Panc1 (cell line): ENCODE results near the gene RABL3. TPM values are rescaled to one million over a fixed set of nuclear protein-coding genes. Genes with fewer than 3 reads are reported as not detected.

Source experiments
- ATAC-seq: fragments of 200-7000 bp; cut with Tn5 transposase; 2 replicates; pipeline ENCODE4 v1.9.1; 2020; ENCODE audit warnings: mild to moderate bottlenecking, moderate library complexity
- BruUV-seq: library from RNA; stranded (reverse); fragments of 400-500 nt; replicated peaks from 2 replicates; lab custom pipeline; 2021; lab: Mats Ljungman, UMichigan
- CTCF ChIA-PET: fragments of 300-600 bp; sonication (Branson Sonifier 250); formaldehyde crosslinking; loops from one replicate; lab custom pipeline; 2022; ENCODE audit warnings: antibody characterized with exemption; lab: Charles Lee
- POLR2A ChIA-PET: fragments of 300-600 bp; sonication (Branson Sonifier 250); formaldehyde crosslinking; loops from one replicate; lab custom pipeline; 2022; ENCODE audit warnings: antibody characterized with exemption; lab: Charles Lee
- DNase-seq: peaks from one replicate; pipeline ENCODE4 v3.0.0-alpha.2; 2010; ENCODE audit warnings: low read depth, low spot score
- H3K27ac ChIP-seq: 2 replicates; pipeline ENCODE4 v1.5.1; 2011; ENCODE audit warnings: mild to moderate bottlenecking, low read length, inconsistent platforms
- H3K27me3 ChIP-seq: fragments of 200-500 bp; sonication (Bioruptor generic); 2 replicates; pipeline ENCODE4 v1.6.0; 2014; ENCODE audit warnings: low read length, inconsistent platforms; ENCODE audit not compliant: control insufficient read depth, insufficient read depth
- H3K36me3 ChIP-seq: fragments of 200-500 bp; sonication (Bioruptor generic); 2 replicates; pipeline ENCODE4 v1.5.1; 2014; ENCODE audit warnings: inconsistent platforms, mild to moderate bottlenecking, low read length, moderate library complexity; ENCODE audit not compliant: control insufficient read depth, insufficient read depth
- H3K4me1 ChIP-seq: 2 replicates; pipeline ENCODE4 v1.5.1; 2011; ENCODE audit warnings: inconsistent platforms, mild to moderate bottlenecking, low read length, moderate library complexity; ENCODE audit not compliant: control insufficient read depth, insufficient read depth
- H3K4me3 ChIP-seq, 2 experiments: 2 replicates each; pipeline ENCODE4 v1.5.1; 2011 to 2012; ENCODE audit warnings: low read depth in 2 of 2, low read length in 2 of 2, mild to moderate bottlenecking in 2 of 2, inconsistent platforms in 1 of 2, moderate library complexity in 1 of 2
- H3K9me3 ChIP-seq: fragments of 200-500 bp; sonication (Bioruptor generic); 2 replicates; pipeline ENCODE4 v1.5.1; 2014; ENCODE audit warnings: low read depth, mild to moderate bottlenecking, inconsistent platforms, low read length, moderate library complexity; ENCODE audit not compliant: control insufficient read depth, insufficient read depth
- CTCF ChIP-seq: fragments of 450-650 bp; IDR thresholded peaks from 2 replicates; pipeline ENCODE4 v1.5.1; 2017; ENCODE audit warnings: mild to moderate bottlenecking
- POLR2AphosphoS5 ChIP-seq: IDR thresholded peaks from 2 replicates; pipeline ENCODE4 v1.6.1; 2012; ENCODE audit warnings: mild to moderate bottlenecking, low read depth, low read length, moderate library complexity
- REST ChIP-seq, 2 experiments: IDR thresholded peaks; 2 replicates each; pipeline ENCODE4 v1.6.1; 2011 to 2012; ENCODE audit warnings: low read depth in 2 of 2, control low read depth in 1 of 2, low read length in 1 of 2, mild to moderate bottlenecking in 1 of 2, moderate library complexity in 1 of 2; ENCODE audit not compliant: insufficient read depth in 1 of 2
- SIN3A ChIP-seq: IDR thresholded peaks from 2 replicates; pipeline ENCODE4 v1.6.1; 2012; ENCODE audit warnings: low read depth, mild to moderate bottlenecking, low read length, moderate library complexity, borderline replicate concordance; ENCODE audit not compliant: insufficient read depth
- TCF7L2 ChIP-seq: IDR thresholded peaks from 2 replicates; pipeline ENCODE4 v1.6.1; 2011; ENCODE audit warnings: mild to moderate bottlenecking, low read depth, low read length, inconsistent platforms
- in situ Hi-C: cut with HindIII; loops from 2 replicates; pipeline ENCODE4 v1.10.0; 2016; ENCODE audit warnings: low sequenced_read_pairs, low pct_unique_long_range_greater_than_20kb
- intact Hi-C: fragments of 100-400 bp; cut with micrococcal nuclease; formaldehyde crosslinking; loops from one replicate; pipeline ENCODE4 v1.10.0; 2022; ENCODE audit not compliant: unreplicated experiment
- total RNA-seq: library from RNA; stranded (reverse); gene quantifications from one replicate; pipeline ENCODE4 v1.2.1, GENCODE V29; 2021; ENCODE audit not compliant: unreplicated experiment

Gene RABL3
- total RNA-seq, 1 experiment from 2014 or later = 15.8 TPM

DNA sequence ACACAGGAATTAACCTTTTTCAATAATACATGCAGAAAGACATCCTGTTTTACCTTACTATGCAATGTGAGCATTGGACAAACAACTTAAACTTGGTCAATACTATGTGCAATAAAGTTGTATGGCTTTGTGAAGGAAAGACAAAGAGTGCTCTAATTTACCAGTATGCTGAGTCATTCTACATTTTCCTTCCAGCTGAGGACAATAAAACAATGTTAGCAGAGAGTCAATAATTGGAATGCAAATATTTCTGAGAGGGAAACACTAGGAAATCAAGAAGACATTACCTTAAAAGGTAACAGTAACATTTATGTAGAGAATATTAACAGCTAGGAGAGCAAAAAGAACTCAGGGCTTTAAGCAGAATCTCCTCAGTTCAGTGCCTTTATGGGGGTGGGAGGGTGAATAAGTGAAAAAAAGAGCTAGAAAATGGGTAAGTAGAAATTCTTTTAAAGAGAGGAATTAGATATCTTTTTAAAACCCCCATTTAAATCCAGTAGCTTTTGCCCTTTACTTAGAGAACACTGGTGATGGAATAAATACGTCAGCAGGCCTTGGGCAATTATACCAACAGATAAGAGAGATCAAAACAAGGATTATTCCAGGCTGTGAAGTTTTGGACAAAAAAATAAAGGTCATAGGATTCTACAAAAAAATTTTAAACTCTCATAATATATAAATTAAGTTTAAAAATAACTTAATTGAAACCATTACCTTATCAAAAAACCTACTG lies 48.7 kb downstream of the RABL3 start:
- POLR2A ChIA-PET = no interaction called here
- Histone ChIP-seq H3K27me3 (no peaks in the 10 kb centered on the region), H3K4me3 (no peak overlapping the region), H3K27ac (no peak overlapping the region; the same call in 1 of the 2 replicates), H3K9me3 (no peaks in the 10 kb centered on the region), H3K4me1 (peaks cover 5% of the 10 kb centered on the region; the same call in 1 of the 2 replicates), H3K36me3 (no peaks in the 10 kb centered on the region)
- intact Hi-C loops = no loop called here
- CTCF ChIA-PET = no interaction called here
- in situ Hi-C loops = no loop called here
- no TSS peak for BruUV-seq
- TF ChIP-seq CTCF (no peak), TCF7L2 (no peak)
- DNase-seq (no peak), ATAC-seq (no peak)

- no TSS peak for BruUV-seq
- H3K4me1 ChIP-seq = peaks cover 5% of the 10 kb centered on the region; the same call in 1 of the 2 replicates
Observed at GRCh38 chr3:120689395-120689794, 52.9 kb downstream of the RABL3 start.

More at GRCh38 chr3:120689395-120689794, 52.9 kb downstream of the RABL3 start:
- Histone ChIP-seq H3K4me3 (no peak overlapping the region), H3K27me3 (no peaks in the 10 kb centered on the region), H3K36me3 (no peaks in the 10 kb centered on the region), H3K9me3 (no peaks in the 10 kb centered on the region), H3K27ac (no peak overlapping the region)
- intact Hi-C loops (no loop called here), in situ Hi-C loops (no loop called here)
- no peak for TF ChIP-seq REST (IDR thresholded peaks at IDR 0.05; ENCODE audit: insufficient read depth in 1 of 2, low read depth in 2 of 2, low read length in 1 of 2)
- TF ChIP-seq SIN3A = no peak
- TF ChIP-seq TCF7L2 = no peak
- no peak for TF ChIP-seq CTCF
- no peak for TF ChIP-seq POLR2AphosphoS5
- DNase-seq = no peak
- ATAC-seq = no peak
- POLR2A ChIA-PET = no interaction called here
- CTCF ChIA-PET = no interaction called here
